ENCODE results near the gene ACTRT2. TPM values are rescaled to one million over a fixed set of nuclear protein-coding genes. Genes with fewer than 3 reads are reported as not detected.

Gene ACTRT2
- total RNA-seq, 4 donors from 2014 or later, result not detected

GRCh38 chr1:3051270-3052268 lies 30.3 kb downstream of the ACTRT2 start:
- DNase-seq (ENCODE audit: low spot score in 2 of 2), result peak; percentile 41 to 54
- peaks cover 60% of the 10 kb centered on the region for H3K27me3 ChIP-seq
- WGBS, result 87% methylated on average over 3 of the region's 3 CpGs

GRCh38 chr1:3052501-3052900 lies 31.2 kb downstream of the ACTRT2 start:
- Histone ChIP-seq H3K4me3 (no peak overlapping the region), H3K9me3 (no peaks in the 10 kb centered on the region), H3K27me3 (peaks cover 63% of the 10 kb centered on the region), H3K4me1 (no peaks in the 10 kb centered on the region), H3K27ac (no peak overlapping the region), H3K36me3 (no peaks in the 10 kb centered on the region)
- DNase-seq (ENCODE audit: low spot score in 2 of 2), result peak; percentile 35 to 49
- 83% methylated on average over 5 of the region's 5 CpGs for WGBS
- TF ChIP-seq POLR2AphosphoS5 (IDR thresholded peaks at IDR 0.05) (no peak), POLR2A (IDR thresholded peaks at IDR 0.05) (no peak), EP300 (IDR thresholded peaks at IDR 0.05) (no peak), CTCF (IDR thresholded peaks at IDR 0.05) (no peak)

More at GRCh38 chr1:3051270-3052268, 30.3 kb downstream of the ACTRT2 start:
- H3K36me3 ChIP-seq, result no peaks in the 10 kb centered on the region
- no peak overlapping the region for H3K4me3 ChIP-seq
- no peak overlapping the region for H3K27ac ChIP-seq
- no peaks in the 10 kb centered on the region for H3K4me1 ChIP-seq
- no peaks in the 10 kb centered on the region for H3K9me3 ChIP-seq
- TF ChIP-seq POLR2A (IDR thresholded peaks at IDR 0.05), result no peak
- TF ChIP-seq EP300 (IDR thresholded peaks at IDR 0.05), result no peak
- no peak for TF ChIP-seq CTCF (IDR thresholded peaks at IDR 0.05)
- TF ChIP-seq POLR2AphosphoS5 (IDR thresholded peaks at IDR 0.05), result no peak

- H3K9me3 ChIP-seq, result no peaks in the 10 kb centered on the region
- WGBS, result 92% methylated on average over 7 of the region's 9 CpGs
- no peak overlapping the region for H3K4me3 ChIP-seq
- peaks cover 70% of the 10 kb centered on the region for H3K27me3 ChIP-seq
- peak; percentile 25 to 55 for DNase-seq (ENCODE audit: low spot score in 2 of 2)
- H3K36me3 ChIP-seq, result no peaks in the 10 kb centered on the region
- no peaks in the 10 kb centered on the region for H3K4me1 ChIP-seq
- H3K27ac ChIP-seq, result no peak overlapping the region
- TF ChIP-seq POLR2A (IDR thresholded peaks at IDR 0.05) (no peak), EP300 (IDR thresholded peaks at IDR 0.05) (no peak), CTCF (IDR thresholded peaks at IDR 0.05) (no peak), POLR2AphosphoS5 (IDR thresholded peaks at IDR 0.05) (no peak)
Observed at GRCh38 chr1:3053366-3053980, 32.2 kb downstream of the ACTRT2 start.

- WGBS, result 77% methylated on average over 5 of the region's 6 CpGs
- no peaks in the 10 kb centered on the region for H3K36me3 ChIP-seq
- no peaks in the 10 kb centered on the region for H3K9me3 ChIP-seq
- H3K27me3 ChIP-seq, result peaks cover 71% of the 10 kb centered on the region
- H3K4me1 ChIP-seq, result no peaks in the 10 kb centered on the region
- TF ChIP-seq EP300 (IDR thresholded peaks at IDR 0.05), result no peak
- TF ChIP-seq CTCF (IDR thresholded peaks at IDR 0.05), result no peak
- no peak for TF ChIP-seq POLR2AphosphoS5 (IDR thresholded peaks at IDR 0.05)
- no peak for TF ChIP-seq POLR2A (IDR thresholded peaks at IDR 0.05)
- H3K4me3 ChIP-seq, result no peak overlapping the region
- DNase-seq (ENCODE audit: low spot score in 2 of 2), result peak; percentile 26 to 29
- H3K27ac ChIP-seq, result no peak overlapping the region
Observed at GRCh38 chr1:3053986-3054385, 32.7 kb downstream of the ACTRT2 start.

- Histone ChIP-seq H3K36me3 (no peaks in the 10 kb centered on the region), H3K4me1 (no peaks in the 10 kb centered on the region), H3K9me3 (no peaks in the 10 kb centered on the region), H3K4me3 (no peak overlapping the region), H3K27ac (no peak overlapping the region), H3K27me3 (peaks cover 72% of the 10 kb centered on the region)
- 69% methylated on average over 12 of the region's 12 CpGs for WGBS
- DNase-seq (ENCODE audit: low spot score in 2 of 2), result peak; percentile 31 to 38
- TF ChIP-seq POLR2A (IDR thresholded peaks at IDR 0.05) (no peak), CTCF (IDR thresholded peaks at IDR 0.05) (no peak), EP300 (IDR thresholded peaks at IDR 0.05) (no peak), POLR2AphosphoS5 (IDR thresholded peaks at IDR 0.05) (no peak)
Observed at GRCh38 chr1:3054474-3054873, 33.2 kb downstream of the ACTRT2 start.

All from suprapubic skin (tissue), 4 donors.